ENCODE measurements around the gene ABCA10.
"Not testable (repeated sequence)": the region's sequence is repeated elsewhere in the genome, so short reads cannot be mapped to it uniquely, and the experiment has no call there.

Gene ABCA10, protein sequence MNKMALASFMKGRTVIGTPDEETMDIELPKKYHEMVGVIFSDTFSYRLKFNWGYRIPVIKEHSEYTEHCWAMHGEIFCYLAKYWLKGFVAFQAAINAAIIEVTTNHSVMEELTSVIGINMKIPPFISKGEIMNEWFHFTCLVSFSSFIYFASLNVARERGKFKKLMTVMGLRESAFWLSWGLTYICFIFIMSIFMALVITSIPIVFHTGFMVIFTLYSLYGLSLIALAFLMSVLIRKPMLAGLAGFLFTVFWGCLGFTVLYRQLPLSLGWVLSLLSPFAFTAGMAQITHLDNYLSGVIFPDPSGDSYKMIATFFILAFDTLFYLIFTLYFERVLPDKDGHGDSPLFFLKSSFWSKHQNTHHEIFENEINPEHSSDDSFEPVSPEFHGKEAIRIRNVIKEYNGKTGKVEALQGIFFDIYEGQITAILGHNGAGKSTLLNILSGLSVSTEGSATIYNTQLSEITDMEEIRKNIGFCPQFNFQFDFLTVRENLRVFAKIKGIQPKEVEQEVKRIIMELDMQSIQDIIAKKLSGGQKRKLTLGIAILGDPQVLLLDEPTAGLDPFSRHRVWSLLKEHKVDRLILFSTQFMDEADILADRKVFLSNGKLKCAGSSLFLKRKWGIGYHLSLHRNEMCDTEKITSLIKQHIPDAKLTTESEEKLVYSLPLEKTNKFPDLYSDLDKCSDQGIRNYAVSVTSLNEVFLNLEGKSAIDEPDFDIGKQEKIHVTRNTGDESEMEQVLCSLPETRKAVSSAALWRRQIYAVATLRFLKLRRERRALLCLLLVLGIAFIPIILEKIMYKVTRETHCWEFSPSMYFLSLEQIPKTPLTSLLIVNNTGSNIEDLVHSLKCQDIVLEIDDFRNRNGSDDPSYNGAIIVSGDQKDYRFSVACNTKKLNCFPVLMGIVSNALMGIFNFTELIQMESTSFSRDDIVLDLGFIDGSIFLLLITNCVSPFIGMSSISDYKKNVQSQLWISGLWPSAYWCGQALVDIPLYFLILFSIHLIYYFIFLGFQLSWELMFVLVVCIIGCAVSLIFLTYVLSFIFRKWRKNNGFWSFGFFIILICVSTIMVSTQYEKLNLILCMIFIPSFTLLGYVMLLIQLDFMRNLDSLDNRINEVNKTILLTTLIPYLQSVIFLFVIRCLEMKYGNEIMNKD (N-terminal part only)

GRCh38 chr17:69228576-69228975 is at the start of gene ABCA10:
ABCA10 (minus strand) TSS chr17:69228824; CDS start chr17:69225358, 3,466 bp downstream.
- DNase-seq: no peak

- not testable (repeated sequence) for DNase-seq
These were observed 47.7 kb upstream of the ABCA10 start for GRCh38 chr17:69276279-69276678.

GRCh38 chr17:69275751-69276150 is 47.1 kb upstream of the ABCA10 start:
- DNase-seq: no peak

- DNase-seq: no peak
These were observed 42.4 kb upstream of the ABCA10 start for GRCh38 chr17:69271023-69271422.

DNA sequence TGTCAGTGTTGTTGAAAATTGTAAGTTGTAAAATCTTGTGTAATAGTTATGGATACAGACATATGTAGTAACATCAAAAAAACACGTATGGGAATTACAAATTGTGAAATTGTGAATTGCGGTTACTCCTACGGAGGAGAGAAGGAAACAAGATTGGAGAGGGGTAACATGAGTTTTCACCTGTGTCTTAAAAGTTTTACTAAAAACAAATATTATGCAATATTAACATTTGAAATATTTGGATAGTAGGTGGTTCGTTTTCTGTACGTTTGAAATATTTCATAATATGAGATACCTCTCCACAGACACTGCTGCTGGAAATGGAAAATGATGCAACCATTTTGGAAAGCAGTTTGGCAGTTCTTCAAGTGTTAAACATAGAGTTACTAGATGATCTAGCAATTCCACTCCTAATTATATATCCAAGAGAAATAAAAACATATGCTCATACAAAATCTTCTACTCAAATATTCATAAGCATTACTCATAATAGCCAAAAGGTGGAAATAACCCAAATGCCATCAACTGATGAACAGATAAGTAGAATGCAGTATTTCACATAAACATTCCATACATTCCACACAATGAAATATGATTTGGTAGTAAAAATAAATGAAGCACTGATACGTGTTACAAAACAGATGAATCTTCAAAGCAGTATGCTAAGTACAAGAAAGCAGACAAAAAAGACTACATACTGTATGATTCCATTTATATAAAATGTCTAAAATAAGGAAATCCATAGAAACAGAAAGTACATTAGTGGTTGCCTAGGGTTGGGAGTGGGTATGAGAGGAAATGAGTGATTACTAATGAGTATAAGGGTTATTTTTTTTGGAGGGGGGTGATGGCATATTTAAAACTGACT is 40.7 kb upstream of the ABCA10 start:
- DNase-seq: peak; percentile 91

GRCh38 chr17:69268543-69269014 is 40.0 kb upstream of the ABCA10 start:
- peak; percentile 10 for DNase-seq

DNA sequence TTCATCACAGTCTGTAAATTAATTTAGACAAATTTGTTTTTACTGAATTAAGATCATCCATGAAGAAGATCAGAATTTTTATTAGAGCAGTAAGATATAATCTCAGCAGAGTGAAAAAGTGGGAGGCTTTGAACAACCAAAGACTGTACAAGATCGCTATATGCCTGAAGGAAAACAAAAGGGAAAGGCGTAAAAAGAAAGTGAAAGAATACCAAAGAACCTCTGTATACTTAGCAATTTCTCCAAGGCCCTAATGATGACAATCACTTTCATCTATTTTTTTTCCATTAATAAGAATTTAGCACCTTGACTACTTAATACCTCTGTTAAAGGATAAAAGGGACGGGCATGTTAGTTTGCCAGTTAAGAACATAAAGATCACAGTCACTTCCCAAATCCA is 38.6 kb upstream of the ABCA10 start:
- DNase-seq: no peak

DNA sequence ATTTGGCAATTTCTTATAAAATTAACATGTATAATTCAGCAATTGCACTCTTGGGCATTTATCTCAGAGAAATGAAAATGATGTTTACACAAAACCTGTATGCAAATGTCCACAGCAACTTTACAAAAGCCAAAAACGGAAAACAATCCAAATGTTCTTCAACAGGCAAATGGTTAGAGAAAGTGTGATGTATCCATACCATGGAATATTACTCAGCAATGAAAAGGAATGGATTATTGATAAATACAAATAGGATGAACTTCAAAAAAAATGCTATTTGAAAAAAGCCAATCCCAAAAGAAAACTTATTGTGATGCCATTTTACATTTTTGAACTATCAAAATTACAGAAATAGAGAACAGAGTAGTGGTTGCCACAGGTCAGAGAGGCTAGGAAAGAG is 37.2 kb upstream of the ABCA10 start:
- no peak for DNase-seq

DNA sequence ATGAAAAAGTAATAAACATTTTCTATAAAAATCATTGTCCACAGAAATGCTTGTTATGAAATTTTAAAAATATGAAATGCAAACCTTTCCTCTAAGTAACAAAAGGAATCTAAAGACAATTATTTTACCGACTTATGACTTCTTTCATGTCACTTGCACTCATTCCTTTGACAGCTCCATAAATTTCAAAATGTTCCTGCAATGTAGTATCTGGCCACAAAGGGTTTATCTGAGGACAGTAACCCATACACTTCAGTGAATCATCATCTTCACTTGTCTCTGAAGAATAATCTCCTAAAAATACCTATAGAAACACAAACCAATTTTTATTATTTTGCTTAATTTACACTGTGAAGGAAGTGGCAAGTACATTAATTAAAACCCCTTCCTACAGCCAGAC is 25.6 kb upstream of the ABCA10 start:
- DNase-seq: no peak

- peak; percentile 45 for DNase-seq
These were observed 22.0 kb upstream of the ABCA10 start for GRCh38 chr17:69250641-69251040.

DNA sequence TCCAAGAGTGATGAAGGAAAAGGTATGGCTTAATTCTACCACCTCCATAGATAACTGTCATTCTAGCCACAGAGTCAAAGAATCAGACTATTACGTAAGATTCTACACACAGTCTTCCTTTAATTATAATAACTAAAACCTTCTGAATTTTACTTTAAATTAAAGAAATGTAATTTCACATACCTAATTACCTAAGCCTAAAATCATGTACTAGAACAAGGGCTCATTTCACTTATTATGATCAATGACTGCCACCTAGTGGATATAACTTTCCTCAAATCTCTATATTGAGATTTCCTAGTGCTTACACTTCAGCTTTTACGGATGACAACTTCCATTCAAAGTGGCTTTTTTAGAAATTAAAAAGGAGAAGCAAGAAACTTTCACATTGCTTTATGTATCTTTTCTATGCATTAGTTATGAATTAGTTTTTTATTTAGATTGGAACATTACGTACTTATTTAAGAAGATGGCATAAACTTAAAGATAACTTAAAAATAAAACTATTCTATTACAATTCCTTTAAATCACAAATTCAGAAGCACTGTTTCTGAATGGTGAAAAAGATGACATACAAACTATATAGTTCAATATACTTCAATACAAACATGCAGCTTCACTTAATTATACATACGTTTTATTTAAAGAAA is 18.2 kb upstream of the ABCA10 start:
- peak; percentile 44 for DNase-seq

DNA sequence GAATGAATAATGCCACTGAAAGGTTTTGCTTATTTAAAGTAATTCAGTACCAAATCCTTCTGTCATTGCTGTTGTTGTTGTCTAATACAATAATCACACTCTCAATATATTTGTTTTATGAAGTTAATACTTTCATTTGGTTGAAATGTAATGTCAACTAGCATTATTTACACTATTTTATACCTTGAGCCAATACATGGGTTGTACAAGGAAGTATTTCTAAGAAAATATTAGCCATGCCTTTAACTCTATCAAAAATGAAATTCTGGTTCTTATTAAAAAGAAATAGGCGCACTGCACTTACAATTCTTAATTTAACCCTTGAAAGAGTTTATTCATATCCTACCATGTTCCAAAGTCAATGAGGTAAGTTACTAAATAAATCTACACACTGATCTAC is 17.6 kb upstream of the ABCA10 start:
- no peak for DNase-seq

- DNase-seq: no peak
These were observed 17.0 kb upstream of the ABCA10 start for GRCh38 chr17:69245617-69246016.

GRCh38 chr17:69239611-69240600 is 11.3 kb upstream of the ABCA10 start:
- no peak for DNase-seq

- no peak for DNase-seq
These were observed 8.3 kb upstream of the ABCA10 start for GRCh38 chr17:69236946-69237345.

DNA sequence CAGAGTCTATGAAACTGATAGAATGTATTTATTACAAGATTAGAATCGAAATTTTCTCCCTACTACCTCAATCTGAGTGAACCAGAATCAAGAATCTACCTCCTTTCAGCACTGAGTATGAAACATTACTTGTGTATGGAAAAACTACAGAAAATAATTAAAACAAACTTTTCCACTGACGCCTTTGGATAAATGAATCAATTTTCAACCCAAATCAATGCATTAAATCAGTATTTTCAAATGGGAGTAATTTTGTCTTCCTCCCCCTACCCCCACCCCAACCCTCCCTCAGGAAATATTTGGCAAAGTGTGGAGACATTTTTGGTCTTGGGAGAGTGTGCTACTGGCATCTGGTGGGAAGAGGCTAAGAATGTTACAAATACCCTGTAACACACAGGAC is 7.8 kb upstream of the ABCA10 start:
- DNase-seq: no peak

- DNase-seq: peak; percentile 72
These were observed 6.9 kb upstream of the ABCA10 start for GRCh38 chr17:69235338-69236058.

- DNase-seq: no peak
These were observed 4.0 kb upstream of the ABCA10 start for GRCh38 chr17:69232650-69233049.

GRCh38 chr17:69231521-69231920 is 2.9 kb upstream of the ABCA10 start:
- no peak for DNase-seq

- DNase-seq: no peak
These were observed 2.3 kb upstream of the ABCA10 start for GRCh38 chr17:69230939-69231338.

Data from EL (cell line).